Lower leg skin (tissue), 3 donors: Measurements from ENCODE around the gene NFRKB.

ENCODE experiments used
- CTCF ChIP-seq, 3 donors: fragments of 450-650 bp; IDR thresholded peaks; one replicate each; pipeline ENCODE4 v1.5.1; 2016; ENCODE audit warnings: antibody characterized with exemption in 3 of 3, mild to moderate bottlenecking in 3 of 3, moderate library complexity in 2 of 3
- POLR2A ChIP-seq, 2 donors: fragments of 450-650 bp; IDR thresholded peaks; one replicate each; pipeline ENCODE4 v1.6.1; 2016 to 2017; ENCODE audit warnings: antibody characterized with exemption in 2 of 2, mild to moderate bottlenecking in 1 of 2, moderate library complexity in 1 of 2

GRCh38 chr11:129932381-129933067, 37.1 kb upstream of the NFRKB start:
- no peak for TF ChIP-seq CTCF (IDR thresholded peaks at IDR 0.05)
- TF ChIP-seq POLR2A (IDR thresholded peaks at IDR 0.05), result no peak
